ENCODE data around the gene SND1.

GRCh38 chr7:128115821-128116723 is 464.1 kb downstream of the SND1 start:
- TF ChIP-seq REST (IDR thresholded peaks at IDR 0.05; ENCODE audit: low read depth), result no peak
- no peak for TF ChIP-seq NFIC (IDR thresholded peaks at IDR 0.05)
- TF ChIP-seq MAX (IDR thresholded peaks at IDR 0.05), result no peak
- TF ChIP-seq CREB1 (IDR thresholded peaks at IDR 0.05; ENCODE audit: low read depth), result no peak
- no peak for TF ChIP-seq RAD21 (IDR thresholded peaks at IDR 0.05; ENCODE audit: low read depth)
- no peak for TF ChIP-seq EGR1 (IDR thresholded peaks at IDR 0.05)
- TF ChIP-seq EP300 (IDR thresholded peaks at IDR 0.05; ENCODE audit: borderline replicate concordance), result no peak
- no peak for TF ChIP-seq TAF1 (IDR thresholded peaks at IDR 0.05; ENCODE audit: low read depth)
- TF ChIP-seq USF1 (IDR thresholded peaks at IDR 0.05), result no peak
- TF ChIP-seq TCF12 (IDR thresholded peaks at IDR 0.05; ENCODE audit: low read depth), result no peak
- TF ChIP-seq YY1 (IDR thresholded peaks at IDR 0.05; ENCODE audit: low read depth), result no peak
- TF ChIP-seq TEAD4 (IDR thresholded peaks at IDR 0.05), result no peak

All from Ishikawa (cell line).